ENCODE data around the gene RNF8.

DNA sequence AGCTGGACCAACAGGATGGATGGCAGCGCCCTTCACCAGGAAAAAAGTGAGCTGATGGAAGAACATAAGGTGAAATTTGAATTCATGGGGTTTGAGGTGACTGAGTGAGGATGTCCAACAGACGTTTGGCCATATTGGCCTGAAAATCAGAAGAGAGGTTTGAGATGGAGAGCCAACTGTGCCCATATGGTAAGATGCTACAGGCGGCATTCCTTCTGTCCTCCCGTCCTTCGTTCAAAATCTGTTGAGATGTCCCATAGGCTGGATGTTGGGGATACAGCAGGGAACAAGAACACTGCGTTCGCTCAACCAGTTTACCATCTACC, 78.8 kb downstream of the RNF8 start:
- TF ChIP-seq CBFB (CRISPR knock-in tag; IDR thresholded peaks at IDR 0.05; ENCODE audit: low read depth) (no peak), KAT7 (CRISPR knock-in tag; IDR thresholded peaks at IDR 0.05; ENCODE audit: borderline replicate concordance) (no peak), MYBL2 (CRISPR knock-in tag; IDR thresholded peaks at IDR 0.05) (no peak), MXD4 (CRISPR knock-in tag; IDR thresholded peaks at IDR 0.05; ENCODE audit: borderline replicate concordance) (no peak), NFYB (CRISPR knock-in tag; conservative IDR thresholded peaks at IDR 0.05; ENCODE audit: low read depth) (no peak), NR3C1 (CRISPR knock-in tag; conservative IDR thresholded peaks at IDR 0.05; ENCODE audit: low read depth) (no peak), CREB1 (CRISPR knock-in tag; IDR thresholded peaks at IDR 0.05) (no peak), FOXK1 (CRISPR knock-in tag; IDR thresholded peaks at IDR 0.05) (no peak)
- TF ChIP-seq, protein P1, sequence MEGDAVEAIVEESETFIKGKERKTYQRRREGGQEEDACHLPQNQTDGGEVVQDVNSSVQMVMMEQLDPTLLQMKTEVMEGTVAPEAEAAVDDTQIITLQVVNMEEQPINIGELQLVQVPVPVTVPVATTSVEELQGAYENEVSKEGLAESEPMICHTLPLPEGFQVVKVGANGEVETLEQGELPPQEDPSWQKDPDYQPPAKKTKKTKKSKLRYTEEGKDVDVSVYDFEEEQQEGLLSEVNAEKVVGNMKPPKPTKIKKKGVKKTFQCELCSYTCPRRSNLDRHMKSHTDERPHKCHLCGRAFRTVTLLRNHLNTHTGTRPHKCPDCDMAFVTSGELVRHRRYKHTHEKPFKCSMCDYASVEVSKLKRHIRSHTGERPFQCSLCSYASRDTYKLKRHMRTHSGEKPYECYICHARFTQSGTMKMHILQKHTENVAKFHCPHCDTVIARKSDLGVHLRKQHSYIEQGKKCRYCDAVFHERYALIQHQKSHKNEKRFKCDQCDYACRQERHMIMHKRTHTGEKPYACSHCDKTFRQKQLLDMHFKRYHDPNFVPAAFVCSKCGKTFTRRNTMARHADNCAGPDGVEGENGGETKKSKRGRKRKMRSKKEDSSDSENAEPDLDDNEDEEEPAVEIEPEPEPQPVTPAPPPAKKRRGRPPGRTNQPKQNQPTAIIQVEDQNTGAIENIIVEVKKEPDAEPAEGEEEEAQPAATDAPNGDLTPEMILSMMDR (IDR thresholded peaks at IDR 0.05): no peak
- TF ChIP-seq, protein P2, sequence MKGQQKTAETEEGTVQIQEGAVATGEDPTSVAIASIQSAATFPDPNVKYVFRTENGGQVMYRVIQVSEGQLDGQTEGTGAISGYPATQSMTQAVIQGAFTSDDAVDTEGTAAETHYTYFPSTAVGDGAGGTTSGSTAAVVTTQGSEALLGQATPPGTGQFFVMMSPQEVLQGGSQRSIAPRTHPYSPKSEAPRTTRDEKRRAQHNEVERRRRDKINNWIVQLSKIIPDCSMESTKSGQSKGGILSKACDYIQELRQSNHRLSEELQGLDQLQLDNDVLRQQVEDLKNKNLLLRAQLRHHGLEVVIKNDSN (CRISPR knock-in tag; IDR thresholded peaks at IDR 0.05): no peak

Measured in WTC11 (cell line).